Activated naive CD4-positive, alpha-beta T cell treated with anti-CD3 and anti-CD28 coated beads, Interleukin-2, amount 10 ng/mL, durations not matched to agents 5 hours and 36 hours (primary cell): ENCODE results near the gene IPO4. TPM values are rescaled to one million over a fixed set of nuclear protein-coding genes. Genes with fewer than 3 reads are reported as not detected.

Experiments used
- microRNA-seq: library from miRNA; unstranded; fragments of <30 nt; microRNA quantifications from one replicate; pipeline ENCODE4 v1.2.0, GENCODE V29; 2022; ENCODE audit warnings: borderline microRNAs expressed, borderline replicate concordance
- total RNA-seq, 2 experiments: library from RNA; stranded (reverse); gene quantifications; one replicate each; pipeline ENCODE4 v1.2.3, GENCODE V29; 2021

Gene IPO4
- total RNA-seq, 2 experiments from 2014 or later, result 42.4 to 43.3 TPM

Small RNAs within 50 kb of the gene (microRNA-seq; reads per million reads assigned to microRNA genes)
- gene MIR7703, result not detected

Other genes with a start within 250 kb of the IPO4 start
- 10 to 100 TPM; 18.3 to 19.6 TPM for gene DHRS4, start 235.0 kb downstream of the IPO4 start, total RNA-seq
- gene DHRS4L2, start 199.9 kb downstream of the IPO4 start, total RNA-seq, result 10 to 100 TPM; 18.7 to 20.6 TPM
- gene CARMIL3, start 136.8 kb downstream of the IPO4 start, total RNA-seq, result under 1 TPM; 0.50 to 0.65 TPM
- gene CPNE6, start 117.3 kb downstream of the IPO4 start, total RNA-seq, result not detected
- gene PCK2, start 94.5 kb downstream of the IPO4 start, total RNA-seq, result 10 to 100 TPM; 53.5 to 54.5 TPM
- 100 to 1,000 TPM; 101 TPM for gene DCAF11, start 74.0 kb downstream of the IPO4 start, total RNA-seq
- gene NRL, start 73.9 kb downstream of the IPO4 start, total RNA-seq, result 1 to 10 TPM; 3.0 to 3.1 TPM
- gene FITM1, start 58.2 kb downstream of the IPO4 start, total RNA-seq, result 1 to 10 TPM; 1.4 to 1.5 TPM
- 100 to 1,000 TPM; 453 to 473 TPM for gene PSME1, start 52.6 kb downstream of the IPO4 start, total RNA-seq
- gene EMC9, start 47.2 kb downstream of the IPO4 start, total RNA-seq, result 10 to 100 TPM; 30.9 to 34.8 TPM
- 100 to 1,000 TPM; 386 to 389 TPM for gene PSME2, start 42.2 kb downstream of the IPO4 start, total RNA-seq
- gene RNF31, start 41.3 kb downstream of the IPO4 start, total RNA-seq, result 100 to 1,000 TPM; 108 to 111 TPM
- 100 to 1,000 TPM; 223 to 232 TPM for gene IRF9, start 27.6 kb downstream of the IPO4 start, total RNA-seq
- gene REC8, start 16.7 kb downstream of the IPO4 start, total RNA-seq, result 10 to 100 TPM; 48.9 to 49.8 TPM
- gene TM9SF1, start 6.6 kb upstream of the IPO4 start, total RNA-seq, result 10 to 100 TPM; 32.2 to 32.3 TPM
- gene TSSK4, start 16.9 kb upstream of the IPO4 start, total RNA-seq, result under 1 TPM; 0.34 to 0.60 TPM
- gene CHMP4A, start 24.7 kb upstream of the IPO4 start, total RNA-seq, result 10 to 100 TPM; 85.1 to 89.0 TPM
- 10 to 100 TPM; 16.0 to 17.1 TPM for gene MDP1, start 27.2 kb upstream of the IPO4 start, total RNA-seq
- gene NEDD8, start 43.6 kb upstream of the IPO4 start, total RNA-seq, result 100 to 1,000 TPM; 164 to 175 TPM
- 10 to 100 TPM; 67.8 to 70.1 TPM for gene GMPR2, start 44.1 kb upstream of the IPO4 start, total RNA-seq
- 100 to 1,000 TPM; 120 to 130 TPM for gene TINF2, start 53.8 kb upstream of the IPO4 start, total RNA-seq
- gene TGM1, start 74.4 kb upstream of the IPO4 start, total RNA-seq, result 1 to 10 TPM; 3.3 to 4.5 TPM
- 10 to 100 TPM; 42.3 to 44.3 TPM for gene RABGGTA, start 82.8 kb upstream of the IPO4 start, total RNA-seq
- gene DHRS1, start 111.0 kb upstream of the IPO4 start, total RNA-seq, result 10 to 100 TPM; 32.0 to 36.6 TPM
- 10 to 100 TPM; 30.7 to 30.9 TPM for gene NOP9, start 111.0 kb upstream of the IPO4 start, total RNA-seq
- 10 to 100 TPM; 29.0 to 30.2 TPM for gene CIDEB, start 119.2 kb upstream of the IPO4 start, total RNA-seq
- 10 to 100 TPM; 20.8 to 21.0 TPM for gene LTB4R2, start 121.3 kb upstream of the IPO4 start, total RNA-seq
- gene LTB4R, start 122.7 kb upstream of the IPO4 start, total RNA-seq, result 10 to 100 TPM; 24.9 to 28.5 TPM
- gene ADCY4, start 146.3 kb upstream of the IPO4 start, total RNA-seq, result 1 to 10 TPM; 3.8 to 4.5 TPM
- 10 to 100 TPM; 35.0 to 36.5 TPM for gene RIPK3, start 151.2 kb upstream of the IPO4 start, total RNA-seq
- not detected for gene NFATC4, start 179.4 kb upstream of the IPO4 start, total RNA-seq
- under 1 TPM; 0.10 to 0.26 TPM for gene NYNRIN, start 210.2 kb upstream of the IPO4 start, total RNA-seq
- 1 to 10 TPM; 4.5 to 6.6 TPM for gene CBLN3, start 240.9 kb upstream of the IPO4 start, total RNA-seq
- 10 to 100 TPM; 75.8 to 78.6 TPM for gene KHNYN, start 241.1 kb upstream of the IPO4 start, total RNA-seq